Measurements from ENCODE around the gene FAM171A1.
"Not testable (repeated sequence)": the region's sequence is repeated elsewhere in the genome, so short reads cannot be mapped to it uniquely, and the experiment has no call there.

FAM171A1 gene

DNA sequence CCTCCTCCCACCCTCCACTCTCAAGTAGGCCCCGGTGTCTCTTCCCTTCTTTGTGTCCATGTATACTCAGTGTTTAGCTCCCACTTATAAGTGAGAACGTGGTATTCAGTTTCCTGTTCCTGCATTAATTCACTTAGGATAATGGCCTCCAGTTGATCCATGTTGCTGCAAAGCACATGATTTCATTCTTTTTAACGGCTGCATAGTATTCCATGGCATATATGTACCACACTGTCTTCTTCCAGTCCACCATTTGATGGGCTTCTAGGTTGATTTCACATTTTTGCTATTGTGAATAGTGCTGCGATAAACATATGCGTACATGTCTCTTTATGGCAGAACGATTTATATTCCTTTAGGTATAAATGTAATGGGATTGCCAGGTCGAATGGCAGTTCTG lies 51.0 kb downstream of the FAM171A1 start:
- no peak for DNase-seq

DNA sequence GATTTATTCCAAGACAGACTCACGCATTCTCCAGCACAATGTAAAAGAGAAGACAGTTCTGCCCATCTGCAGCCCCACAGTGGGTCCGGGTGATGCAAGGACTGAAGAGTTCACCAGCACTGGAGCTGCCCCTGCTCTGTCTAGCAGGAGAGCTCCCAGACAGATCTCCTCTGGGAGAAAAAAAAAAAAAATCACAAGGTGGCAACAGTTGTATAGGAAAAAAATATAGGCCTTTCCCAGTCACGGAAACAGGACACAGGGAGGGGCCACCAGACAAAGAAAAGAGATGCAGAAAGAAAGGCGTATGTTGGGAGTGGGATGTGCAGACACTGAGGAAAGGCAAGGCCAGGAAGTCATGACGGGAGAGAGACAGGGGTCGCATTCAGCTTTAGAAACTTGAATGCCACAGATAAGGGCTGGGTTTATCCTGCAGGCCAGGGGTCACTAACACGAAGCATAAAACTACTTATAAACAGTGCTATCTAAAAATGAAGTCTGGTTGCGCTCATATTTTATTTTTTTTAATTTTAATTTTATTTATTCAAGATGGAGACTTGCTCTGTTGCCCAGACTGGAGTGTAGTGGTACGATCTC lies 54.1 kb downstream of the FAM171A1 start:
- no peak for DNase-seq

DNA sequence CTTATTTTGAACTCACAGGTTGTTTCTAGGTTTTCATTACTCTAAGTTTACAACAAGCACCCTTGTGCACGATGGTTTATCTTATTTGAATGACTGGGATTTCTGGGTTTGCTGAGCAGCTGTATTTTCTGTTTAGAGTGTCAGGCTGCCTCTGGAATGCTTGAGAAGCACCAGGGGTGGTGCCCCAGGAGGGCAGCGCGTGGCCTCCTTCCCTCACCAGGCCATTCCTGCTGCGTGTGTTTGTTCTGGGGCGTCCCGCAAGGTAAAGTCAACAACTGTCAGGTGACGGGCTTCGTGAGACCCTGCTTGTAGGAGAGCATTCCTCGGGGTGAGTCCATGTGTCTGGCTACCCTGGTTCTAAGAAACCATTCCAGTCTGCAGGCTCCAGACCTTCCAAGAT lies 54.9 kb downstream of the FAM171A1 start:
- no peak for DNase-seq

DNA sequence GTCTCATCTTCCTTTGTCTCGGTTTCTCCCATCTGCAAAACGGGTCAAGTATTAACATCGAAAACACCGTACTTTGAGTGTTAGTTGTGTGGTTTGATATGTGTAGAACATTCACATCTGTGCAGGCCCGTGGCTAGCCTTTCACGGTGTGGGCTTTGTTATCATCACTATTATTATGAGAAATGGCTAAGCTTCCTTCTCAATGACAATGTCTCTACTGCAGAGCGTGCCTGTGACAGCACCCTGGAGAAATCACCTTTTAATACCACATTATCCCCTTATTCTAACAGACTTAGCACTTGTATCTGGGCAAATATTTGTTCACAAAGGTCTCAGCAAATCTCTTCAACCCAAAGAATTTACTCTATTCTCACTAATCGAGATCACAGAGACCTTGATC lies 55.8 kb downstream of the FAM171A1 start:
- DNase-seq: no peak

DNA sequence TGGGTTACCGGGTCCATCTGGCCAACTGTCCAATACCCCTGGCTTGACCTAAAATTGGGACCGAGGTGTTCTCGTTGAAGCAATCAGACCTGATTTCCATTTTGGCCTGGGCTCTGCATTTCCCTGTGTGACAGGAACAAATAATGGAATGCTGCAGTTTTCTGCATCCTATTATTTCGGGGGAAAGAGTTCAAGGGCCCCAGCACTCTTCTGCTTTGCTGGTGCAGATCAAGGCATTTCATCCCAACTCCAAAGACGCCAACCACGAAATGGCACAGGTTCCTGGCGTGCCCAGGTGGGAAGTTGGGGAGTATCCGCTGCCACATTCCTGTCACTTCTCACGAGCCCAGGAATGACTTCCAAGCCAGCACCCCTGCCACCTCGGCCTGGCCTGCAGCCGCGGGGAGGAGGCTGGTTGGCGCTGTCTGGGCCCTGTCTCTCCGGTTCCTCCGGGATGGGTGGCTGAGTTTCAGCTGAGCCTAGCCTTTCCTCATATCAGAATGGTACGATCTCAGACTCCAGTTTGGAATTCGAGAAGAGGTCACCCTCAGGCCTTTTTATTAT lies 56.5 kb downstream of the FAM171A1 start:
- DNase-seq: no peak

DNA sequence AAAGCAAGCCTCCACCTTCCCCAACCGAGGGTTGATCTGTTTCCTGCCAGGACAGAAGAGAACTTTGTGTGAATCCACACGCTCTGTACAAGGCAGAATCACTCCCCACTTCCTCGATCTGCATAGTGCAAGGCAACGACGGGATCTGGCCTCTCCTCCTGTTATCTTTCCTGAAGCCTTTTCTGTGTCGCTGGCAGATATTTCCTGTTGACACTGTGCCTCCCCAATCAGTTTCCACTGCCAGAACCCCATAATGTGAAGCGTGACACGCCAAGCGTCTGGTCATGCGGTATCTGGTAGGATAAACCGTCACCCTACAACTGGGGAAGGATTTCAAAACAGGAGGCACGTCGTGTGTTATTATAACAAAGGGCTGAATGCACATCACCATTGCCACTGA lies 57.2 kb downstream of the FAM171A1 start:
- DNase-seq: no peak

DNA sequence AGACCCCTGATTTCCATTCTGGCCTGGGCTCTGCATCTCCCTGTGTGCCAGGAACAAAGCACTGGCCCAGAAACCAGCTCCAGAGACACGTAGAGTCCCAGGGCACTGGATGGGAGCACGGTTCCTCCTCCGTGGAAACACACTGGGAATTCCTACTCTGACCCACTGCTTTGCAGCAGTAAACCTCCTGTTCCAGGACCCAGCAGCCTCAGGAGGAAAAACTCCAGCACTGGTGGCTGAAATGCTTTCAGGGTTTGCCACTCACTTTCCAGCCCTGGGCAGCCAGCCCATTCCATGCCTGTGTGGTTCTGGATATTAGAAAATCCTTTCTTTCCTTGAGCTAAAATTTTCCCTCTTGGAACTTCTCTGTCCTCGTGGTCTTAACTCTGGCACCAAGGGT lies 58.0 kb downstream of the FAM171A1 start:
- DNase-seq: no peak

DNA sequence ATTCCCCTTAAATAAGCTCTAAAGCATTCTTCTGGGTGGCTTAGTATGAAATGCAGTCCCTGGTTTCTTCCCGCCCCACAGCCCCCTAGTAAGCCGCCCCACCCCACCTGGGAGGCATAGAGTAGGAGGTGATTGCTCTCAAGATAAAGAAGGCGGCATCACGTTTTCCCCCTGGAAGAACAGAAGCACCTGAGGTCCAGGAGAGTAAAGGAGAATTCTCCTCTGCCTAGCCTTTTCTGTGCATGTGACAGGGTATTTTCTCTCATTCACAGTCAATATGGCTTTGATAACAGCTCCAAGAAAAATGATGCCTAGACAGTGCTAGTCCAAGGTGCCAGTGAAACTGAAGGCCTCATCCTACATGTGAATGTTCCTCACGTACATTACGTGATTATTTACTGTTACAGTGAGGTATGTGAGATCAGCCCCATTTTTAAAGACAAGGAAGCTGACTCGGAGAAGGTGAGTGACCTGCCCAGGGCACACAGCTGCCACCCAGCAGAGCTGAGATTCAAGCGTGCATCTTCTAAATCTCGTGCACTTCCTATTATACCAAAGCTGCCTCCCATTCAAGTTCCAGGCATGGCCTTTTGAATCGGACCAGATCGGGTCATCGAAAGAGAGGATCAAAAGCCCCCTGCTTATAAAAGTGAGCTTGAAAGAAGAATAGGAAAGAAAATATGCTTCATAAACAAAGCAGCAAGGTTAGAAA lies 59.4 kb downstream of the FAM171A1 start:
- DNase-seq: no peak

DNA sequence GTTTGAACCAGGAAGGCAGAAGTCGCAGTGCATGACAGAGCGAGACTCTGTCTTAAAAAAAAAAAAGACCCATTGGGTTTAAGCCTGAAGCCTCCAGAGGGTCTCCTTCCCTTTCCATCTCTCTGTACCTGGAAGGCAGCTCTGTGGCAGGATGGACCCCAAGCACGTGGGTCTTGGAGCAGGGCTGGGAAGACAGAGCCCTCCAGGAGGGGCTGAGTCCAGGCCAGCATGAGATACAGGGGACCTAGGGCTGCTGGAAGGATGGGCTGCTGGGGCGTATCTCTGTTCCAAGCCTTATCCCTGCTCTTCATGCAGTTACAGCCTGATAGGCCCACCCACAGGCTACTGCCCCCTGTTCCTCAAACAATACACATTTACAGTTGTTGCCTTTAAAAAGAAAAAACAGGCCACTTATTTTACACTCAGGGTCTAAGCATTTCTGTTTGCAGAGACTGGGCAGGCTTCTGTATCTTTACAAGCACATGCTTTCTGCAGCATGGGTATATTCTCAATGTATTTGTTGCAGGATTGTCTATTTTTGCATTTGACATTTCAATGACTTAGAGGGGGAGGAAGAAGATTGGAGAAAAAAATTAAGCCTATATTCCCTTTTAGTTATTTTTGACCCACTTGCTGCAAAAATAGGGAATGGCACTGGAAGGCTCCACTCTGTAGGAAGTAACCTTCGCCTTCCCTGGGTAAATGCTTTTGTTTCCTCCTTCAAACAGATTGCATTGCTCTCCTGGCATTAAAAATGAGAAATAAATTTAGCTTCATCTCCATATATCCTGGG lies 60.1 kb downstream of the FAM171A1 start:
- no peak for DNase-seq

DNA sequence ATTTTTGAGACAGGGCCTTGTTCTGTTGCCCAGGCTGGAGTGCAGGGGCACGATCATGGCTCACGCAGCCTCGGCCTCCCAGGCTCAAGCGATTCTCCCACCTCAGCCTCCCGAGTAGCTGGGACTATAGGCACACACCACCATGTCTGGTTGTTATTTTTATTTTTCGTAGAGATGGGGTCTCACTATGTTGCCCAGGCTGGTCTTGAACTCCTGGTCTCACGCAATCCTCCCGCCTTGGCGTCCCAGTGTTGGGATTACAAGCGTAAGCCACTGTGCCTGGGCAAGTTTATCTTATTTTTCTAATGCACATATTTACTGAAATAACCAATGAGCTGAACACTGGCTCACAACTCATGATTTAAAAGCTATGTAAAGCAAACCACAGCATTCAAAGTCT lies 61.9 kb downstream of the FAM171A1 start:
- no peak for DNase-seq

DNA sequence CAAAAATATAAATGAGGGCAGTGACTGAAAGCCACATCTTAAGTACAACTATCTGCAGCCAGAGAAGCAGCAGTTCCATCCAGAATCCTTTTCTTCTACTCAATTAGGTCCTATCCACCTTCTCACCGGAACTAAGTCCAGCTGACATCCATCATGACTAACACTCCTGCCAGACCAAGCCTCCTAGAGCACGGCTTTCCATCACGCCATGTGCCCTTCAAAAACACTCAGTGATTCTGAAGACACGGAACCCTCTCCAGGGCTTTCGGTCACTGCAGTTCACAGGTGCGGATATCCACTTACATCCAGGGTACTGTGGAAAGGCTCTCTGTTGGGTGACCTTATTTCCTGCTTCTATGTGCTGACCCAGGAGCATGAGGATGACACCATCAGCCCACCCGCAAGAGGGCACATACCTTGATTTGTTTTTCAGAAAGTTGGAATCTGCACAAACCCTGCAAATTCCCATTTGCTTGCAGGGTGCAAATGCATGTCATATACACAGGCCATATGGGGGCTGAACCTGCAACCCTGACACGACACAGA lies 64.3 kb downstream of the FAM171A1 start:
- no peak for DNase-seq

DNA sequence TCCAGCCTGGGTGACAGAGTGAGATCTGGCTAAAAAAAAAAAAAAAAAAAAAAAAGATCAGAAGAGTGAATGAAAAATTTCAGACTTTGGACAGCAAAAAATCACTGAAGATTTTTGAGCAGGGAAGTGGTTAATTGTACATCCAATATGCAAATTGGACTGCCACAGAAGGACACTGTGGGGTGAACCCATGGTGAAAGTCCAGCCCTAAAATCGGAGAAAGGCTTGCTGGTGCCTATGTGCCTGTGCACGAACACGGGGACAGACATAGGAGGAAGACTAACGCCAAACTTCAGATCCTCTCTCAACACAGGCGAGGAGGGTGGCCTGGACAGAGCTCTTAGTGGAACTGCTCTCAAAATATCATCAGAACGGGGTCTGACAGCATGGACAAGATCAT lies 65.5 kb downstream of the FAM171A1 start:
- DNase-seq: no peak

DNA sequence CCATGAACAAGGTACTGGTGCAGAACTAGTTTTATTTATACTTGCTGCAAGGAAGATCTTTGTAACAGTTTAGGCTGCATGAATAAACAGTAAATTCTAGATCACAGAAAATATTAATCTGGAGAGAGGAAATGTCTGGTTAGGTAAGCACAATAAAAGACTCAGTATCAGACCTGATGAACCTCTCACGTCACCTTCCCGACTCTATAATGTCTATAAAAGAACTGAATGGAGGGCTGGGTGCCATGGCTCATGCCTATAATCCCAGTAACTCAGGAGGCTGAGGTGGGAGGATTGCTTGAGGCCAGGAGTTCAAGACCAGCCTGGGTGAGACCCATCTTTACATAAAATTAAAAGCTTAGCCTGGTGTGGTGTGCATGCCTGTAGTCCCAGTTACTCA lies 65.9 kb downstream of the FAM171A1 start:
- DNase-seq: no peak

DNA sequence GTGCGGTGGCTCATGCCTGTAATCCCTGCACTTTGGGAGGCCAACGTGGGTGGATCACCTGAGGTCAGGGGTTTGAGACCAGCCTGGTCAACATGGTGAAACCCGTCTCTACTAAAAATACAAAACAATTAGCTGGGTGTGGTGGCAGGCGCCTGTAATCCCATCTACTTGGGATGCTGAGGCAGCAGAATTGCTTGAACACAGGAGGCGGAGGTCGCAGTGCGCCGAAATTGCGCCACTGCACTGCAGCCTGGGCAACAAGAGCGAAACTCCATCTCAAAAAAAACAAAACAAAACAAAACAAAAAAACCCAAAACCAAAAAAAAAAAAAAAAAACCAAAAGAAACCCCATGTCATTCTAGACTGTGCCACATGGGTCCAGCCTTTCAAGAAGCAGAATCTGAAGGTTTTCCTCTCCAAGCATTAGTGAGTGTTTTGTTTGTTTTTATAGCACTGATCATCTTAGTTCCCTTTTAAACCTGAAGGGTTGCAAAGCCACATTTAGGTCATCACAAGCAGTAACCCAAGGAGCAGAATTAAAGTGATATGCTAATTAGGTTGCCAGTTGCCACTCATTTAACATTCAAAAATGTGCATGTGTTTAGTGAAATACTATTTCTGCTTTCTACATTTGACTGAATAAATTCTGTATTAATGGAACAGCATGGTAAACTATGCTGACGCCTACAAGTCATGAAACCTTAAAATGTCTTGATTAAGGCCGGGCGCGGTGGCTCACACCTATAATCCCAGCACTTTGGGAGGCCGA lies 68.7 kb downstream of the FAM171A1 start:
- DNase-seq: not testable (repeated sequence)

DNA sequence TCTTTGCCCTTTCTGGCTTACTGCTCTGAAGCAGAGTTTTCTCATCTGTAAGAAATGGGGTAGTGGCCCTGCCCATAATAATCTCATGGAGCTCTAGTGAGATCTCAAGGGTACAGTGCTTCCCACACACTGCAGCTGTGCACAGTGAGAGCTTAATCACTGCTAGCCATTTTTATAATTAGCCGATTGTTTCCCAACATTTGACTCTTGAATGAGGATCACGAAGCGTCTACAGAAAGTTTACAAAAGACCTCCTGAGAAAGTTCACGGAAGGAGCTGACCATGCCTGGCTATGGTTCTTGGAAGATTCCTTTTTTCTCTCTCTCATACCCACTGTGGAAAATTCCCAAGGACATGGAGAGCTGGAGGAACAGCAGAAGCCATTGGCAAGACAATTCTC lies 70.4 kb downstream of the FAM171A1 start:
- DNase-seq: no peak

DNA sequence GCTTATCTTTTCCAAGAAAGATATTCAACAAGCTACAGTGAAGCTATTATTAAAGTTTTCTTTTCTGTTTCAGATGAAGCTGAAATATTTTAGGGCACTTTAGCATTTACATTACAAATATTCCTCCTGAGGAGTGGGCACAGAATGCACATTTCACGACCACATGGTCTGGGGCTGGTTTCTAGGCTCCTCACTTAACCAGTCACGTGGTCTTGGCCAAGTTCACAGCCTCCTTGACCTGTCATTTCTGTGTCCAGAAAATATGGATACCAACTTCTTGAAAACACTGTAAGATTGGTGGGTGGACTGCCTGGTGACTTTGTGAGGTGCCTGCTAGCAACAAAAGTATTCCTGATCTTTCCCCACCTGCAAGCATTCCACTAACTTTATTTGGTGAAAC lies 70.9 kb downstream of the FAM171A1 start:
- DNase-seq: no peak

DNA sequence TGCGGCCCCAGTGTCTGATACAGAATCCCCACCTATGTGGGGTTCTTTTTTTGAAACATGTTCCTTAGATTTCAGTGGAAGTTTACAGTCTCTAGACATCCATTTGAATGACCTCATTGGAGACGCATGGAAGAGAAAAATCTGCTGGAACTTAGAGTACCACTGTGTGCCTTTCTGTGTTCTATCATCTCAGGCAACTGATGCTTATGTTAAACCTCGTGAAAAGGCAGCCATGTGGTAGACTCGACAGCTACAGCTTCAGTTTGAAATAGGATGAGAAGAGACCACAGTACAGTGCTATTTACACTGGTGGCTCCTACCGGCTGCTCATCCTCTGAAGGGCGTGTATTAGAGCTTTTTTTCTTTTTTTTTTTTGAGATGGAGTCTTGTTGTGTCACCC lies 74.4 kb downstream of the FAM171A1 start:
- no peak for DNase-seq

DNA sequence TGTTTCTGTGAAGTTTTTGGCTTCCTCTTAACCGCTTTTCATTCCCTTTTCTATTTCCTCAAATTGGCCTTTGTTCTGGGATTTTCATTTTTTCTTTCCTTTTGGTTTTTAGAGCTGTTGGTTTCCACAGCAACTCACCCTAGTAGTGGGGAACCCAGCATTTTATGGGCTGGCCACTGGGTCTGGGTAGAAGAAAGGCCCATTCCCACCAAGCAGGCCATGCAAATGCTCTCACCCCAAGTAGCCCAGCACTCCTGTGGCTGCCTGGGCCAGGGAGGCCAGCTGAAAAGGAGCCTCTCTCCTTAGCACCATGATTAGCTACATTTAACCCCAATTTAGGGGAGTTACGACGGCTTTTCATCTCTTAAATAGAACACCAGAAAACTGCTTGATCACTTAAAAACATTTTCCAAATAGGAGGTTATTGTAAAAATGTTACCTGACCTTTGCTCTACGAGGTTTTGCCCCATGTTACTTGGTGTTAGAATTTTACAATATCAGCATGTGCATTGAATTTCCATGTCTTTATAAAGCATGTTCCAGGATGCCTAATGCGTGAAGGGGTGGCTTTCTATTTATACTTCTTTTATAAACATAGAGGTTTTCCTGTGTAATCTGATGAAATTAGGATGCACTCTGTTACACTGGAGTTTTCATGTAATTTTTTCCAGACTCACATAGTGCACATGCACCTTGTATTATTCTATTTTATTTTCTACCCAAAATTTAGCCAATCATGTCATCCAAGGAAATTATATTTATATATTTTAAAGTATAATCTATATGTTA lies 75.4 kb downstream of the FAM171A1 start:
- DNase-seq: no peak

DNA sequence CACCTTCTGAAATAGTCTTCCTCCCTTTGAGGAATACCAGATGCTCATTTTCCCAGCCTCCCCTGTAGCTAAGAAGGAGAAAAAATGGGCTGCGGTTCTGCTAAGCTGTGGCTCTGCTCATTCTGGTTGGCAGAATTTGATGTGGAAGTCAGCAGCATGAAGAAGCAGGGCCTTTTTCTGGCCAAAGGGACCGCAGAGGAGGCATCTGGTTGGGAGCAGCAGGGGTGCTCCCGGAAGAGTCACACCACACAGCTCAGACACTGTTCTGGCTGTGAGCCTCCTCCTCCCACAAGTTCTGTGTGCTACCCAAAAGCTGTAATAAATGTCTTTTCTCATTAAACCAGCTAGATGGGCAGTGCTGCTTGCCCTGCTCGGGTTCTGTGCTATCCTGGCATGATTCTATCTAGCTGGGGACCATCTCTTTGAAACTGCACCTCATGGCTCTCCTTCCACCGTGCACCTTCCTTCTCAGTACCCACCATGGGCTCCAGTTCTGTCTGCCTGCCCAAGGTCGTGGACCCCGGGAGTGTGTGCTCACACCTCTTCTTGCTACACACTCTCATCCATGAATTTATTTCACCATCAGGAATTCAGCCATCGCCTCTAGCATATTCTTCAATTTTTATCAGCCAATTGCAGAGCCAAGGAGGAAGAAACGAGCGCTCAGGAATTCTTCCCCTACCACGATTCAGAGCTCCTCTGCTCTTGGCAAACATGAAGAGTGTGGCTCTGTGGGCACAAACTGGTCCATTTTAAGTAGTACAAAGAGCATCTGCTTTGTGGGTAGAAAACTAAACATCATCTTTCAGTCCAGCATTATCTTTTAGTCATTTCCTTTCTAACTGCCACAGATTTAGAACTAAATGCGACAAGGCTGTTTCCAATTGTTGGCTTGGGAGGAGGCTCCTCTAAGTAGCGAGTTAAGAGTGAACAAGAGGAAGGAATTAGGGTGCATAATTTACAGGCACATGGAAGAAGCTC lies 76.9 kb downstream of the FAM171A1 start:
- DNase-seq: no peak

DNA sequence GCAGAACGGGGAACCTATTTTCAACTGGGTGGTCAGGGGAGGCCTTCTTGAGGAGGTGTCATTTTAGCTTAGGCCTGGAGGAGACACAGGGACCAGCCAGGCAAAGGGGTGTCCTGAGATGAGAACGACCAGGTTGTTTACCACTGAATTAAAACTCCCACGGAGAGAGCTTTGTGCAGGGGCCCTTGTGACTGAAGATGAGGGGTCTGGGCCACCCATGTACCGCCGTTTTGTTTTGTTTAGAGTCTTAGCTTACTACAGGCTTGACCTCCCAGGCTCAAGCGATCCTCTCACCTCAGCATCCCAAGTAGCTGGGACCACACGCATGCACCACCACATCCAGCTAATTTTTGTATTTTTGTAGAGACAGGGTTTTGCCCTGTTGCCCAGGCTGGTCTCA lies 80.4 kb downstream of the FAM171A1 start:
- DNase-seq: no peak
